ENCODE data around the gene RNASE11. TPM values are rescaled to one million over a fixed set of nuclear protein-coding genes. Genes with fewer than 3 reads are reported as not detected.

RNASE11 gene
- total RNA-seq, 1 donor from 2014 or later = not detected

Other genes with a start within 250 kb of the RNASE11 start
- 14.1 TPM for gene PARP2, start 244.4 kb downstream of the RNASE11 start, total RNA-seq
- 17.2 TPM for gene TEP1, start 174.5 kb downstream of the RNASE11 start, total RNA-seq
- gene KLHL33, start 151.8 kb downstream of the RNASE11 start, total RNA-seq = 0.04 TPM
- gene OSGEP, start 133.2 kb downstream of the RNASE11 start, total RNA-seq = 16.2 TPM
- gene APEX1, start 132.8 kb downstream of the RNASE11 start, total RNA-seq = 119 TPM
- 22.8 TPM for gene PIP4P1, start 126.6 kb downstream of the RNASE11 start, total RNA-seq
- gene PNP, start 118.6 kb downstream of the RNASE11 start, total RNA-seq = 76.4 TPM
- 0.52 TPM for gene RNASE10, start 82.5 kb downstream of the RNASE11 start, total RNA-seq
- not detected for gene RNASE9, start 27.0 kb downstream of the RNASE11 start, total RNA-seq
- gene RNASE12, start 3.4 kb upstream of the RNASE11 start, total RNA-seq = not detected
- gene OR6S1, start 53.7 kb upstream of the RNASE11 start, total RNA-seq = not detected
- 1.7 TPM for gene RNASE4, start 96.6 kb upstream of the RNASE11 start, total RNA-seq
- gene ANG, start 100.8 kb upstream of the RNASE11 start, total RNA-seq = 2.3 TPM
- gene EDDM3A, start 157.9 kb upstream of the RNASE11 start, total RNA-seq = not detected
- not detected for gene EDDM3B, start 180.4 kb upstream of the RNASE11 start, total RNA-seq
- gene RNASE6, start 193.3 kb upstream of the RNASE11 start, total RNA-seq = 0.40 TPM
- gene RNASE1, start 214.8 kb upstream of the RNASE11 start, total RNA-seq = 8.6 TPM